ENCODE results near the gene RALA. TPM values are rescaled to one million over a fixed set of nuclear protein-coding genes. Genes with fewer than 3 reads are reported as not detected.

Gene RALA
- total and polyA plus RNA-seq, 2 of the 13 experiments (the other 11 are each of a cell fraction or from before 2014, with no cell fraction given): 11.8 to 19.5 TPM

DNA sequence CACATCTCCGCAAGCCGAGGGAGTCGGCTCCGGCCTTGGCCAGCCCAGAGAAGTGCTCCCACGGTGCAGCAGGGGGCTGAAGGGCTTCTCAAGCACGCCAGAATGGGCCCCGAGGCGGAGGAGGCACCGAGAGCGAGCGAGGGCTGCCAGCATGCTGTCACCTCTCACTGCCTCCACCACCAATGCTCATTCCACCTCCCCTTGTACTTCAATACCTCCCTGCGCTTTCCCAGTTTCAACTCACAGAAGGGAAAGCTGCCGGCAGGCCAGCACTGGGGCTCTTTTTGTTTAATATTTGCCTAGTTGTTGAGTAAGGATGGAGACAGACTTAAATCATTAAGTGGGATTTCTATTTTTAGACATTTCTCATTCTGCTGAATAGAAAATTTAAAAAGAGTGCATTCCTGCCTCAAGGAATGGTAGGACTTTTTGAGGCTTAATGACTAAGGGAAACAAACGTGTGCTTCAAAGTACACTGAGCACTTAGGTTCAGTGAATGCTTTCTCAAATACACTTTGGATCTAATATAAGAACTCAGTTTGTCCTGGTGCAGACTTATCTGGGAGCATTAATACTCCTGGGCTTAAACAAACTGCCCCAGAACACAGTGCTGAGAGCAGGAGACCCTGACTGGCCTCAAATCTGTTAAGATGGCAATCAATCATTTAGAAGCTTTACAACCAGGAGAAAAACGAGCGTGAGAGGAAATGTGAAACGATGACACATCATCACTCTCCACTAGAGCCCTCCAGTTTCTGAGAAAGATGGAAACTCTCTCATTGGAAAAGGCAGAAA is 131.2 kb downstream of the RALA start:
- ATAC-seq: peak; percentile 36
- H2AFZ ChIP-seq (ENCODE audit: low read length): no peak overlapping the region
- intact Hi-C loops (cut with micrococcal nuclease; ENCODE audit: unreplicated experiment): no loop called here
- TF ChIP-seq, protein P1, sequence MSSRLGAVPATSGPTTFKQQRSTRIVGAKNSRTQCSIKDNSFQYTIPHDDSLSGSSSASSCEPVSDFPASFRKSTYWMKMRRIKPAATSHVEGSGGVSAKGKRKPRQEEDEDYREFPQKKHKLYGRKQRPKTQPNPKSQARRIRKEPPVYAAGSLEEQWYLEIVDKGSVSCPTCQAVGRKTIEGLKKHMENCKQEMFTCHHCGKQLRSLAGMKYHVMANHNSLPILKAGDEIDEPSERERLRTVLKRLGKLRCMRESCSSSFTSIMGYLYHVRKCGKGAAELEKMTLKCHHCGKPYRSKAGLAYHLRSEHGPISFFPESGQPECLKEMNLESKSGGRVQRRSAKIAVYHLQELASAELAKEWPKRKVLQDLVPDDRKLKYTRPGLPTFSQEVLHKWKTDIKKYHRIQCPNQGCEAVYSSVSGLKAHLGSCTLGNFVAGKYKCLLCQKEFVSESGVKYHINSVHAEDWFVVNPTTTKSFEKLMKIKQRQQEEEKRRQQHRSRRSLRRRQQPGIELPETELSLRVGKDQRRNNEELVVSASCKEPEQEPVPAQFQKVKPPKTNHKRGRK (CRISPR knock-in tag; IDR thresholded peaks at IDR 0.05): no peak
- TF ChIP-seq SMC3 (IDR thresholded peaks at IDR 0.05; ENCODE audit: low read length) (no peak), HNRNPUL1 (IDR thresholded peaks at IDR 0.05; ENCODE audit: low read depth, low read length) (no peak), SUZ12 (IDR thresholded peaks at IDR 0.05; ENCODE audit: low read depth, low read length) (no peak), CEBPG (CRISPR knock-in tag; IDR thresholded peaks at IDR 0.05) (no peak), ZNF329 (CRISPR knock-in tag; IDR thresholded peaks at IDR 0.05; ENCODE audit: low read depth) (no peak), ZNF724P (CRISPR knock-in tag; IDR thresholded peaks at IDR 0.05; ENCODE audit: borderline replicate concordance) (no peak), MXI1 (IDR thresholded peaks at IDR 0.05; ENCODE audit: borderline replicate concordance, low read depth, low read length) (no peak), ZNF747 (CRISPR knock-in tag; IDR thresholded peaks at IDR 0.05; ENCODE audit: borderline replicate concordance) (no peak), NAIF1 (CRISPR knock-in tag; IDR thresholded peaks at IDR 0.05; ENCODE audit: borderline replicate concordance) (no peak), ZNF337 (CRISPR knock-in tag; IDR thresholded peaks at IDR 0.05; ENCODE audit: borderline replicate concordance, low read depth) (no peak), ZNF816 (CRISPR knock-in tag; IDR thresholded peaks at IDR 0.05; ENCODE audit: borderline replicate concordance) (no peak), ZNF552 (CRISPR knock-in tag; IDR thresholded peaks at IDR 0.05; ENCODE audit: borderline replicate concordance) (no peak), SMYD3 (CRISPR knock-in tag; IDR thresholded peaks at IDR 0.05) (no peak), GATAD1 (CRISPR knock-in tag; IDR thresholded peaks at IDR 0.05) (no peak), JUND (CRISPR knock-in tag; IDR thresholded peaks at IDR 0.05) (no peak)
- TF ChIP-seq, protein P2, sequence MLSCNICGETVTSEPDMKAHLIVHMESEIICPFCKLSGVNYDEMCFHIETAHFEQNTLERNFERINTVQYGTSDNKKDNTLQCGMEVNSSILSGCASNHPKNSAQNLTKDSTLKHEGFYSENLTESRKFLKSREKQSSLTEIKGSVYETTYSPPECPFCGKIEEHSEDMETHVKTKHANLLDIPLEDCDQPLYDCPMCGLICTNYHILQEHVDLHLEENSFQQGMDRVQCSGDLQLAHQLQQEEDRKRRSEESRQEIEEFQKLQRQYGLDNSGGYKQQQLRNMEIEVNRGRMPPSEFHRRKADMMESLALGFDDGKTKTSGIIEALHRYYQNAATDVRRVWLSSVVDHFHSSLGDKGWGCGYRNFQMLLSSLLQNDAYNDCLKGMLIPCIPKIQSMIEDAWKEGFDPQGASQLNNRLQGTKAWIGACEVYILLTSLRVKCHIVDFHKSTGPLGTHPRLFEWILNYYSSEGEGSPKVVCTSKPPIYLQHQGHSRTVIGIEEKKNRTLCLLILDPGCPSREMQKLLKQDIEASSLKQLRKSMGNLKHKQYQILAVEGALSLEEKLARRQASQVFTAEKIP (CRISPR knock-in tag; IDR thresholded peaks at IDR 0.05; ENCODE audit: borderline replicate concordance): no peak
- TF ChIP-seq, protein P3, sequence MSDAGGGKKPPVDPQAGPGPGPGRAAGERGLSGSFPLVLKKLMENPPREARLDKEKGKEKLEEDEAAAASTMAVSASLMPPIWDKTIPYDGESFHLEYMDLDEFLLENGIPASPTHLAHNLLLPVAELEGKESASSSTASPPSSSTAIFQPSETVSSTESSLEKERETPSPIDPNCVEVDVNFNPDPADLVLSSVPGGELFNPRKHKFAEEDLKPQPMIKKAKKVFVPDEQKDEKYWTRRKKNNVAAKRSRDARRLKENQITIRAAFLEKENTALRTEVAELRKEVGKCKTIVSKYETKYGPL (CRISPR knock-in tag; IDR thresholded peaks at IDR 0.05): no peak
- TF ChIP-seq, protein P4, sequence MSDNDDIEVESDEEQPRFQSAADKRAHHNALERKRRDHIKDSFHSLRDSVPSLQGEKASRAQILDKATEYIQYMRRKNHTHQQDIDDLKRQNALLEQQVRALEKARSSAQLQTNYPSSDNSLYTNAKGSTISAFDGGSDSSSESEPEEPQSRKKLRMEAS (IDR thresholded peaks at IDR 0.05): no peak
- TF ChIP-seq, protein P5, sequence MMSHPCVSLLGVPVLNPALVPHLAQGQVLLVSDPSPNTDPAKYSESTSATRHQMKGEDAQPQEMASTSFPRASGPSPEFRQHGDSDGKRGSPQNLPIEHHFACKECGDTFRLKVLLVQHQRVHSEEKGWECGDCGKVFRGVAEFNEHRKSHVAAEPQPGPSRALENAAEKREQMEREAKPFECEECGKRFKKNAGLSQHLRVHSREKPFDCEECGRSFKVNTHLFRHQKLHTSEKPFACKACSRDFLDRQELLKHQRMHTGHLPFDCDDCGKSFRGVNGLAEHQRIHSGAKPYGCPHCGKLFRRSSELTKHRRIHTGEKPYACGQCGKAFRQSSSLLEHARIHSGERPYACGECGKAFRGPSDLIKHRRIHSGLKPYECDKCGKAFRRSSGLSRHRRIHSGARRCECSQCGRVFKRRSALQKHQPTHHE (CRISPR knock-in tag; IDR thresholded peaks at IDR 0.05; ENCODE audit: borderline replicate concordance): no peak
- peak overlapping the region; percentile 10; the same call in 1 of the 2 replicates for H3K4me2 ChIP-seq (ENCODE audit: low read depth, low read length)
- no peaks in the 10 kb centered on the region for H3K79me2 ChIP-seq (ENCODE audit: insufficient read depth, low read length)
- H3K9ac ChIP-seq (ENCODE audit: insufficient read depth, low read depth, low read length): no peak overlapping the region
- DNase-seq (ENCODE audit: low spot score): no peak
- no peaks in the 10 kb centered on the region for H3K36me3 ChIP-seq (replicated peaks in 1 of 2; ENCODE audit: control insufficient read depth in 1 of 2, insufficient read depth in 2 of 2, low read length in 2 of 2)
- in situ Hi-C loops (cut with HindIII; ENCODE audit: extremely low pct_ligation_motif_present, low pct_unique_long_range_greater_than_20kb): no loop called here
- H3K9me3 ChIP-seq (ENCODE audit: low read length): 0 out of 2 replicates have a peak, but pooled peaks cover 5% of the 10 kb centered on the region
- no TSS peak for BruUV-seq (replicated peaks)
- H4K20me1 ChIP-seq (ENCODE audit: insufficient read depth, low read length): no peaks in the 10 kb centered on the region
- CTCF ChIA-PET (ENCODE audit: low intra/inter-chr PET ratio, low total read pairs): no interaction called here
- peaks cover 0 to 3% of the 10 kb centered on the region in 2 experiments; a peak in 1 of 5 replicates for H3K27me3 ChIP-seq (ENCODE audit: control insufficient read depth in 1 of 2, insufficient read depth in 2 of 2, low read length in 2 of 2)
- 39% methylated on average over 9 of the region's 17 CpGs for WGBS (ENCODE audit: low lambda C conversion rate)
- no peak overlapping the region for H3K4me3 ChIP-seq (replicated peaks in 1 of 3; ENCODE audit: insufficient read depth in 1 of 3, low read depth in 2 of 3, low read length in 3 of 3)
- no peak overlapping the region for H3K27ac ChIP-seq (ENCODE audit: extremely low read length, insufficient read depth, low read length)
- POLR2A ChIA-PET: no interaction called here
- no peak for FAIRE-seq
- peaks cover 32% of the 10 kb centered on the region for H3K4me1 ChIP-seq (ENCODE audit: insufficient read depth, low read length)
